ENCODE measurements around the gene INKA2. TPM values are rescaled to one million over a fixed set of nuclear protein-coding genes. Genes with fewer than 3 reads are reported as not detected.

Gene INKA2
- total and polyA plus RNA-seq, 10 of the 15 experiments (the other 5 are each of a cell fraction or from before 2014, with no cell fraction given), result 0.38 to 5.1 (median 1.3) TPM; not detected in 1

DNA sequence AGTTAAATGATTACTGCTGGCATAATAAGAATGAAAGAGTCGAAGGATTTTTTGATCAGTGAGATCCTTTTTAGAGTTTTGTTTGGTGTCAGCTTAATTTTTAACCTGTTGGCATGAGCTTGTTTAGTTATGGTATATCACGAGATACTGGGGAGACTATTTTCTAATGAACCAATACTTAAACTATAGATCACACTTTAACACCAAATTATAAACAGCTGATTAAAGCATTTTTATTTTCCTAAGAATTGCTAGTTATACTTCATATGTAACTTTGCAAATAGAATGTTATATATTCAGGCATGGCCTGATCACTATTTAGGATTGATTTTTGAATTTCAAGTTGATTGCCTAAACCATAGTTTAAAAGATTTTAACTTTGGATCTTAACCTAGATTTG, 22.5 kb upstream of the INKA2 start:
- H3K9ac ChIP-seq (ENCODE audit: control insufficient read depth, insufficient read depth, low read length), result no peak overlapping the region
- H3K9me3 ChIP-seq (replicated peaks; ENCODE audit: control insufficient read depth, insufficient read depth, low read length), result no peaks in the 10 kb centered on the region
- H3K36me3 ChIP-seq (ENCODE audit: control insufficient read depth in 2 of 2, insufficient read depth in 2 of 2, low read length in 1 of 2), result peaks cover 0 to 26% of the 10 kb centered on the region in 2 experiments; a peak in 3 of 4 replicates
- POLR2A ChIA-PET, result no interaction called here
- in situ Hi-C loops (cut with MboI), result loop anchor here (10.0 kb wide), 1 partner anchor 537 kb away; the partner anchor contains the start of gene CHI3L2
- SMC1A ChIA-PET (ENCODE audit: uncharacterized antibody, unreplicated experiment), result interaction anchor here (1.1 to 2.1 kb wide), 6 partner anchors 7 to 285 kb away, joined by 3 to 17 read pairs (median 4); partner anchors contain the start of genes ADORA3 and TMIGD3
- no peak for DNase-seq (ENCODE audit: low read depth, low spot score)
- H2AFZ ChIP-seq (ENCODE audit: control insufficient read depth, low read depth, low read length), result no peak overlapping the region
- no TSS peak for BruUV-seq (replicated peaks)
- no peak overlapping the region for H3K4me2 ChIP-seq (ENCODE audit: control insufficient read depth, insufficient read depth)
- H3K4me3 ChIP-seq, result no peak overlapping the region
- TF ChIP-seq EED (IDR thresholded peaks at IDR 0.05; ENCODE audit: low read depth), result no peak
- no peak for TF ChIP-seq MEF2A (IDR thresholded peaks at IDR 0.05; ENCODE audit: insufficient read depth, low read depth, low read length)
- no peak for TF ChIP-seq YBX1 (IDR thresholded peaks at IDR 0.05)
- no peak for TF ChIP-seq POU2F2 (IDR thresholded peaks at IDR 0.05; ENCODE audit: borderline replicate concordance, low read depth, low read length)
- TF ChIP-seq, protein P1, sequence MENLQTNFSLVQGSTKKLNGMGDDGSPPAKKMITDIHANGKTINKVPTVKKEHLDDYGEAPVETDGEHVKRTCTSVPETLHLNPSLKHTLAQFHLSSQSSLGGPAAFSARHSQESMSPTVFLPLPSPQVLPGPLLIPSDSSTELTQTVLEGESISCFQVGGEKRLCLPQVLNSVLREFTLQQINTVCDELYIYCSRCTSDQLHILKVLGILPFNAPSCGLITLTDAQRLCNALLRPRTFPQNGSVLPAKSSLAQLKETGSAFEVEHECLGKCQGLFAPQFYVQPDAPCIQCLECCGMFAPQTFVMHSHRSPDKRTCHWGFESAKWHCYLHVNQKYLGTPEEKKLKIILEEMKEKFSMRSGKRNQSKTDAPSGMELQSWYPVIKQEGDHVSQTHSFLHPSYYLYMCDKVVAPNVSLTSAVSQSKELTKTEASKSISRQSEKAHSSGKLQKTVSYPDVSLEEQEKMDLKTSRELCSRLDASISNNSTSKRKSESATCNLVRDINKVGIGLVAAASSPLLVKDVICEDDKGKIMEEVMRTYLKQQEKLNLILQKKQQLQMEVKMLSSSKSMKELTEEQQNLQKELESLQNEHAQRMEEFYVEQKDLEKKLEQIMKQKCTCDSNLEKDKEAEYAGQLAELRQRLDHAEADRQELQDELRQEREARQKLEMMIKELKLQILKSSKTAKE (IDR thresholded peaks at IDR 0.05; ENCODE audit: low read depth, poor library complexity, severe bottlenecking), result no peak
- TF ChIP-seq, protein P2, sequence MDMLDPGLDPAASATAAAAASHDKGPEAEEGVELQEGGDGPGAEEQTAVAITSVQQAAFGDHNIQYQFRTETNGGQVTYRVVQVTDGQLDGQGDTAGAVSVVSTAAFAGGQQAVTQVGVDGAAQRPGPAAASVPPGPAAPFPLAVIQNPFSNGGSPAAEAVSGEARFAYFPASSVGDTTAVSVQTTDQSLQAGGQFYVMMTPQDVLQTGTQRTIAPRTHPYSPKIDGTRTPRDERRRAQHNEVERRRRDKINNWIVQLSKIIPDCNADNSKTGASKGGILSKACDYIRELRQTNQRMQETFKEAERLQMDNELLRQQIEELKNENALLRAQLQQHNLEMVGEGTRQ (IDR thresholded peaks at IDR 0.05; ENCODE audit: borderline replicate concordance, low read depth, low read length), result no peak
- TF ChIP-seq ZNF24 (IDR thresholded peaks at IDR 0.05), result no peak
- no peak for TF ChIP-seq HDAC2 (IDR thresholded peaks at IDR 0.05)
- TF ChIP-seq CBX3 (IDR thresholded peaks at IDR 0.05; ENCODE audit: borderline replicate concordance, low read depth), result no peak
- TF ChIP-seq ZZZ3 (IDR thresholded peaks at IDR 0.05; ENCODE audit: control insufficient read depth, insufficient read length, low read depth), result no peak
- TF ChIP-seq FOS (IDR thresholded peaks at IDR 0.05; ENCODE audit: borderline replicate concordance, extremely low read depth, insufficient read length), result no peak
- no peak for TF ChIP-seq YY1 (IDR thresholded peaks at IDR 0.05; ENCODE audit: low read depth, low read length)
- TF ChIP-seq RBBP5 (conservative IDR thresholded peaks at IDR 0.05), result no peak
- TF ChIP-seq, protein P3, sequence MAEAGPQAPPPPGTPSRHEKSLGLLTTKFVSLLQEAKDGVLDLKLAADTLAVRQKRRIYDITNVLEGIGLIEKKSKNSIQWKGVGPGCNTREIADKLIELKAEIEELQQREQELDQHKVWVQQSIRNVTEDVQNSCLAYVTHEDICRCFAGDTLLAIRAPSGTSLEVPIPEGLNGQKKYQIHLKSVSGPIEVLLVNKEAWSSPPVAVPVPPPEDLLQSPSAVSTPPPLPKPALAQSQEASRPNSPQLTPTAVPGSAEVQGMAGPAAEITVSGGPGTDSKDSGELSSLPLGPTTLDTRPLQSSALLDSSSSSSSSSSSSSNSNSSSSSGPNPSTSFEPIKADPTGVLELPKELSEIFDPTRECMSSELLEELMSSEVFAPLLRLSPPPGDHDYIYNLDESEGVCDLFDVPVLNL (IDR thresholded peaks at IDR 0.05; ENCODE audit: low read depth, low read length), result no peak
- no peak for TF ChIP-seq TCF12 (IDR thresholded peaks at IDR 0.05; ENCODE audit: low read depth, low read length)
- CTCF ChIA-PET, result interaction anchor here (1.5 to 8.7 kb wide), 7 partner anchors 8 to 285 kb away, joined by 5 to 75 read pairs (median 8); no protein-coding TSS in a partner anchor
- ATAC-seq, result no peak
- no peak for FAIRE-seq
- no peak overlapping the region for H3K27ac ChIP-seq (ENCODE audit: control insufficient read depth, insufficient read depth)
- H3K4me1 ChIP-seq (ENCODE audit: control insufficient read depth, insufficient read depth, low read length), result peaks cover 3% of the 10 kb centered on the region; the same call in 1 of the 2 replicates
- no peaks in the 10 kb centered on the region for H3K27me3 ChIP-seq (replicated peaks in 1 of 2; ENCODE audit: control insufficient read depth in 2 of 2, insufficient read depth in 2 of 2, low read length in 1 of 2)
- intact Hi-C loops (cut with micrococcal nuclease; ENCODE audit: unreplicated experiment), result loop anchor here (10.0 kb wide), 1 partner anchor 357 kb away; no protein-coding TSS in a partner anchor
- RAD21 ChIA-PET (ENCODE audit: unreplicated experiment), result interaction anchor here (2.9 kb wide), 1 partner anchor 254 kb away, joined by 17 read pairs; no protein-coding TSS in a partner anchor
- H4K20me1 ChIP-seq (ENCODE audit: control insufficient read depth, insufficient read depth), result no peaks in the 10 kb centered on the region
- H3K79me2 ChIP-seq (ENCODE audit: control insufficient read depth, insufficient read depth, low read length), result peaks cover 18% of the 10 kb centered on the region
- 98% methylated on average over 2 of the region's 2 CpGs for WGBS (ENCODE audit: insufficient coverage, insufficient replicate concordance, low lambda C conversion rate, missing lambda C conversion rate)
